ENCODE measurements around the gene GGPS1.

GRCh38 chr1:235290740-235291502 lies 37.4 kb upstream of the GGPS1 start:
- TF ChIP-seq, protein P1, sequence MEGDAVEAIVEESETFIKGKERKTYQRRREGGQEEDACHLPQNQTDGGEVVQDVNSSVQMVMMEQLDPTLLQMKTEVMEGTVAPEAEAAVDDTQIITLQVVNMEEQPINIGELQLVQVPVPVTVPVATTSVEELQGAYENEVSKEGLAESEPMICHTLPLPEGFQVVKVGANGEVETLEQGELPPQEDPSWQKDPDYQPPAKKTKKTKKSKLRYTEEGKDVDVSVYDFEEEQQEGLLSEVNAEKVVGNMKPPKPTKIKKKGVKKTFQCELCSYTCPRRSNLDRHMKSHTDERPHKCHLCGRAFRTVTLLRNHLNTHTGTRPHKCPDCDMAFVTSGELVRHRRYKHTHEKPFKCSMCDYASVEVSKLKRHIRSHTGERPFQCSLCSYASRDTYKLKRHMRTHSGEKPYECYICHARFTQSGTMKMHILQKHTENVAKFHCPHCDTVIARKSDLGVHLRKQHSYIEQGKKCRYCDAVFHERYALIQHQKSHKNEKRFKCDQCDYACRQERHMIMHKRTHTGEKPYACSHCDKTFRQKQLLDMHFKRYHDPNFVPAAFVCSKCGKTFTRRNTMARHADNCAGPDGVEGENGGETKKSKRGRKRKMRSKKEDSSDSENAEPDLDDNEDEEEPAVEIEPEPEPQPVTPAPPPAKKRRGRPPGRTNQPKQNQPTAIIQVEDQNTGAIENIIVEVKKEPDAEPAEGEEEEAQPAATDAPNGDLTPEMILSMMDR (conservative IDR thresholded peaks at IDR 0.05; ENCODE audit: low read depth, low read length), result no peak
- TF ChIP-seq EZH2 (IDR thresholded peaks at IDR 0.05; ENCODE audit: low read length, unreplicated experiment), result no peak
- TF ChIP-seq EZH2phosphoT487 (IDR thresholded peaks at IDR 0.05; ENCODE audit: borderline replicate concordance, low read length), result no peak
